Measurements from ENCODE around the gene PTPN6. TPM values are rescaled to one million over a fixed set of nuclear protein-coding genes. Genes with fewer than 3 reads are reported as not detected.
A peak's percentile ranks its signal among the peaks of the same experiment; 100 is the strongest.

PTPN6 gene
- total RNA-seq, 4 donors from 2014 or later, result 31.8 to 44.5 (median 34.4) TPM

DNA sequence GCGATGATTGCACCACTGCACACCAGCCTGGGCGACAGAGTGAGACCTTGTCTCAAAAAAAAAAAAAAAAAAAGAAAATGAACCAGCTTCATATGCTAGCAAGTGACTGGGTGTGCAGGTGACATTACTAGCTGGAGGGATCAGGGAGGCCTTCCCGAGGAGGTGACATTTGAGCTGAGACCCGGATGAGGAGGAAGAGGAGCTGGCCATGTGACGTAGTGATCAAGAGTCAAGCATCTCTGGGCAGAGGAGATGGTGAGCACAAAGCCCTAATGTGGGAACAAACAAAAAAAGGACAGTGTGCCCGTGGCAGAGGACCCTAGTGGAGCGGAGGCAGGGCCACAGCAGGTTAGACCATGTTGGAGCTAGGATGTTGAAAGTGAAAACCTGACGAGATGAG lies 3.5 kb upstream of the PTPN6 start:
- no peak overlapping the region for H3K4me3 ChIP-seq (ENCODE audit: low read depth, poor library complexity, severe bottlenecking)
- TF ChIP-seq, protein P1, sequence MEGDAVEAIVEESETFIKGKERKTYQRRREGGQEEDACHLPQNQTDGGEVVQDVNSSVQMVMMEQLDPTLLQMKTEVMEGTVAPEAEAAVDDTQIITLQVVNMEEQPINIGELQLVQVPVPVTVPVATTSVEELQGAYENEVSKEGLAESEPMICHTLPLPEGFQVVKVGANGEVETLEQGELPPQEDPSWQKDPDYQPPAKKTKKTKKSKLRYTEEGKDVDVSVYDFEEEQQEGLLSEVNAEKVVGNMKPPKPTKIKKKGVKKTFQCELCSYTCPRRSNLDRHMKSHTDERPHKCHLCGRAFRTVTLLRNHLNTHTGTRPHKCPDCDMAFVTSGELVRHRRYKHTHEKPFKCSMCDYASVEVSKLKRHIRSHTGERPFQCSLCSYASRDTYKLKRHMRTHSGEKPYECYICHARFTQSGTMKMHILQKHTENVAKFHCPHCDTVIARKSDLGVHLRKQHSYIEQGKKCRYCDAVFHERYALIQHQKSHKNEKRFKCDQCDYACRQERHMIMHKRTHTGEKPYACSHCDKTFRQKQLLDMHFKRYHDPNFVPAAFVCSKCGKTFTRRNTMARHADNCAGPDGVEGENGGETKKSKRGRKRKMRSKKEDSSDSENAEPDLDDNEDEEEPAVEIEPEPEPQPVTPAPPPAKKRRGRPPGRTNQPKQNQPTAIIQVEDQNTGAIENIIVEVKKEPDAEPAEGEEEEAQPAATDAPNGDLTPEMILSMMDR (IDR thresholded peaks at IDR 0.05), result no peak
- TF ChIP-seq POLR2A (IDR thresholded peaks at IDR 0.05), result no peak
- DNase-seq (ENCODE audit: low spot score in 2 of 2), result no peak
- intact Hi-C loops (cut with DNase I; ENCODE audit: low total_unique reads), result no loop called here
- 84 to 87% methylated on average over 8 of the region's 8 CpGs for WGBS, 2 donors

DNA sequence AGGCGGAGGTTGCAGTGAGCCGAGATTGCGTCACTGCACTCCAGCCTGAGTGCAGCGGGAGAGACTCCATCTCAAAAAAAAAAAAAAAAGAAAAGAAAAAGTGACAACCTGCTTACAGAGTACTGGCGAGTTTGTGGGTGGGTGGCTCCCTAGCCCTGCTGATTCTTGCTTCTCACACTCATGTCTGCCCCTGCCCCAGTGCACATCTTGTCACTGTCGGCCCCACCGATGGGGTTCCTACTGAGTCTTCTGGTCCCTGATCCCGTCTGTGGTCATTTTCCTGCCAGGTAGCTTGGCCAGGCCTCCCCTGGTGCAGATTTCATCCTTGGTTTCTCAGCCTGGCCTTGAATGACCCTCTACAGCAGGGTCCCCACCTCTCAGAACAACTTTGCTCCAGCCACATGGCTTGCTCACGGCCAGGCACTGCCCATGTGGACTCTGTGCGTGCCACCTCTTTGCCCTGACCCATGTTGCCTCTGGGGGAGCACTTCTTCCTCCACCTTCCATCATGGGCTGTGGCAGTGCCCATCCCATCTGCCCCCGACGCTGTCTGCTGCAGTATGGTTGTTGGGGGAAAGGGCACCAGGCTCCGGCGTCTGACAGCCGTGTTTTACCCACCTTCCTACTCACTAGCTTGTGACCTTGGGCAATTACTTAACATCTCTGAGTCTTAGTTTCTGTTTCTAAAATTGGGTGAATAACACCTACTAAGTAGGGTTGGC lies 2.1 kb upstream of the PTPN6 start:
- no peak for DNase-seq (ENCODE audit: low spot score in 2 of 2)
- no peak overlapping the region for H3K4me3 ChIP-seq (ENCODE audit: low read depth, poor library complexity, severe bottlenecking)
- intact Hi-C loops (cut with DNase I; ENCODE audit: low total_unique reads), result no loop called here
- no peak for TF ChIP-seq POLR2A (IDR thresholded peaks at IDR 0.05)
- TF ChIP-seq, protein P1 (IDR thresholded peaks at IDR 0.05), result no peak
- WGBS, 2 donors, result 79 to 80% methylated on average over 15 of the region's 15 CpGs

DNA sequence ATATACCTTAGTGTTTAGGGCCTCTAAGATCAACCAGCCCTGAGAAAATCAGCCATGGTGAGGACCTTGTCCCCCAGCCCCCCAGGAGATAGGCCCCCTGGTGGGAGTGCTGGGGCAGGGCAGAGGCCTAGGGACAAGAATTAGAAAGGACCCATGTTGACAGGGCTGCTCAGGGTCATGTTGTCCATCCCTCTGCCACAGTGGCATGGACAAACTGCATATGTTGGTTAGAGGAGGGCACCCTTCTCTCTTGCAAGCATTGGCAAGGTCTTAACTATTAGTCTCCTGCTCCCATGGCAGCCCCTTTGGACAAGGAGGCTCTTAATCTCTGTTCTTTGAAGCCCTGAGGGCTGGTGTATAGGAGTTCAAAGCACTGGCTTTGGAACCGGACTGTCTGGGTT lies 755 bp upstream of the PTPN6 start:
- no peak overlapping the region for H3K4me3 ChIP-seq (ENCODE audit: low read depth, poor library complexity, severe bottlenecking)
- 33 to 78% methylated on average over 1 of the region's 1 CpG for WGBS, 2 donors
- DNase-seq (ENCODE audit: low spot score in 2 of 2), result no peak
- intact Hi-C loops (cut with DNase I; ENCODE audit: low total_unique reads), result loop anchor here (10.0 kb wide), 1 partner anchor 144 kb away; the partner anchor contains the start of gene C1R
- TF ChIP-seq POLR2A (IDR thresholded peaks at IDR 0.05), result no peak

DNA sequence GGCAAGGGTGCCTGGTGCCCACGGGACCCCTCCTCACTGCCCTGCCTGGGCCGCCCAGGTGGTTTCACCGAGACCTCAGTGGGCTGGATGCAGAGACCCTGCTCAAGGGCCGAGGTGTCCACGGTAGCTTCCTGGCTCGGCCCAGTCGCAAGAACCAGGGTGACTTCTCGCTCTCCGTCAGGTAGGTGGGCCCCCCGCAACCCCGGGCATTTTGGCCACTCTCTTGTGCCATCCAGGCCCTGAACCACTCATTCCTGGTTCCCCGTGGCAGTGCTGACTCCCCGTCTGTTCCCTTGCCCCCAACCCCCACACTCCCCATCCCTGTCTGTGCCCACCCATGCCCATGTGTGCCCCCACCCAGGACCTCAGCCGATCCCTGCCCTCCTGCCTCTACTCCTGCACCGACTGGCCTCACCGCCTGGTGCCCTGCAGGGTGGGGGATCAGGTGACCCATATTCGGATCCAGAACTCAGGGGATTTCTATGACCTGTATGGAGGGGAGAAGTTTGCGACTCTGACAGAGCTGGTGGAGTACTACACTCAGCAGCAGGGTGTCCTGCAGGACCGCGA lies 480 bp downstream of the PTPN6 start:
- WGBS, 2 donors, result 79 to 83% methylated on average over 18 to 20 of the region's 20 CpGs
- no peak for DNase-seq (ENCODE audit: low spot score in 2 of 2)
- peak overlapping the region; percentile 12 for H3K4me3 ChIP-seq (ENCODE audit: low read depth, poor library complexity, severe bottlenecking)
- TF ChIP-seq, protein P1 (IDR thresholded peaks at IDR 0.05), result no peak
- TF ChIP-seq POLR2A (IDR thresholded peaks at IDR 0.05), result no peak
- intact Hi-C loops (cut with DNase I; ENCODE audit: low total_unique reads), result loop anchor here (10.0 kb wide), 1 partner anchor 143 kb away; the partner anchor contains the start of gene C1R

DNA sequence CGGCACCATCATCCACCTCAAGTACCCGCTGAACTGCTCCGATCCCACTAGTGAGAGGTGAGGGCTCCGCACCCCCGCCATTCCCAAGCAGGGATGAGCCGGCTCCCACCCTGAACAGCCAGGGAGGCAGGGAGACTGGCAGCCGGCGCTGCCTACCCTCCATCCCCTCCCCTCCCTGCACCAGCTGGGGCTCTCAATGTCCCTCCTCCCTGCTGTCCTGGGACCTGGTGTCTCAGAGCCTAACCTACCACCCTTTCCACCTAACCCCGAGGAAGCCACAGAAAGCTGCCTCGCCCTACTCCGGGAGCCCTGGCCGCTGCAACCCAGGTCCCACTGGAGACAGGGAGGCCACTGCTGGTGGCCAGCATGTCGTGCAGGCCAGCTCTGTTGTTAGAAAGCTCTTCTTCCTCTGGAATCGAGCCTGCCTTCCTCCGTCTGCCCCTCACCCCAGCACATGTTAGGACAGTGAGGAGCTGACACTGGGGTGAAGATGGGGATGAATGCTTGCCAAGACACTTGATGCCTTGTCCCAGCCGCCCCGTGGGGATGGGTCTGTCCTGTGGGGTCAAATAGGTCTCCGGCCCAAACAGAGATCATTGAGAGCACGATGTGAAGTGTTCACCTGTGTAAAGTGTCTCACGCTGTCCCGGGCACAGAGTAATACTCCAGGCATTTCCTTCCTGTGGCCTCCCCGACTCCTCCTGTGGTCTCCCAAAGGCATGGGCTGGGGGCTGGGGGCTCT lies 1.1 kb downstream of the PTPN6 start:
- DNase-seq (ENCODE audit: low spot score in 2 of 2), result no peak
- H3K4me3 ChIP-seq (ENCODE audit: low read depth, poor library complexity, severe bottlenecking), result peak overlapping the region; percentile 12
- TF ChIP-seq, protein P1 (IDR thresholded peaks at IDR 0.05), result no peak
- no peak for TF ChIP-seq POLR2A (IDR thresholded peaks at IDR 0.05)
- intact Hi-C loops (cut with DNase I; ENCODE audit: low total_unique reads), result loop anchor here (10.0 kb wide), 1 partner anchor 143 kb away; the partner anchor contains the start of gene C1R
- 70 to 81% methylated on average over 22 of the region's 22 CpGs for WGBS, 2 donors

Data from lower leg skin (tissue), 4 donors.